Measurements from ENCODE around the gene LRG1. TPM values are rescaled to one million over a fixed set of nuclear protein-coding genes. Genes with fewer than 3 reads are reported as not detected.

Gene LRG1
- total and polyA plus RNA-seq, 9 of the 15 experiments (the other 6 are each of a cell fraction or from before 2014, with no cell fraction given), result 1.5 to 11.9 (median 8.7) TPM

GRCh38 chr19:4583961-4584669 lies 44.3 kb upstream of the LRG1 start (continued):
- no peak for TF ChIP-seq STAT6 (CRISPR knock-in tag; IDR thresholded peaks at IDR 0.05)
- TF ChIP-seq ZNF584 (CRISPR knock-in tag; IDR thresholded peaks at IDR 0.05; ENCODE audit: low read depth), result no peak
- TF ChIP-seq GABPB1 (CRISPR knock-in tag; IDR thresholded peaks at IDR 0.05), result no peak
- no peak for TF ChIP-seq NRF1 (conservative IDR thresholded peaks at IDR 0.05 in 1 of 2, IDR thresholded peaks at IDR 0.05 in 1 of 2)
- no peak for TF ChIP-seq ZNF140 (CRISPR knock-in tag; IDR thresholded peaks at IDR 0.05)
- TF ChIP-seq ZNF184 (CRISPR knock-in tag; IDR thresholded peaks at IDR 0.05), result no peak
- 0 out of 2 replicates have a peak, but pooled peaks have one; percentile 22 for TF ChIP-seq NBN (IDR thresholded peaks at IDR 0.05; ENCODE audit: low read depth)
- TF ChIP-seq ZNF354B (CRISPR knock-in tag; IDR thresholded peaks at IDR 0.05), result no peak
- no peak for TF ChIP-seq ZBTB1 (CRISPR knock-in tag; IDR thresholded peaks at IDR 0.05; ENCODE audit: borderline replicate concordance, low read depth)
- no peak for TF ChIP-seq BMI1 (IDR thresholded peaks at IDR 0.05; ENCODE audit: low read length)
- no peak for TF ChIP-seq MNT (conservative IDR thresholded peaks at IDR 0.05)
- no peak for TF ChIP-seq ZBTB12 (CRISPR knock-in tag; IDR thresholded peaks at IDR 0.05)
- TF ChIP-seq ZKSCAN1 (IDR thresholded peaks at IDR 0.05; ENCODE audit: low read depth, low read length), result no peak
- no peak for TF ChIP-seq ZNF12 (CRISPR knock-in tag; IDR thresholded peaks at IDR 0.05)
- TF ChIP-seq ZNF408 (CRISPR knock-in tag; IDR thresholded peaks at IDR 0.05; ENCODE audit: low read depth), result no peak
- TF ChIP-seq MTA1 (IDR thresholded peaks at IDR 0.05; ENCODE audit: borderline replicate concordance), result no peak
- TF ChIP-seq PHB2 (IDR thresholded peaks at IDR 0.05; ENCODE audit: low read depth), result no peak
- TF ChIP-seq ZNF79 (CRISPR knock-in tag; IDR thresholded peaks at IDR 0.05; ENCODE audit: low read depth), result no peak
- peak; percentile 23; the same call in 1 of the 2 replicates for TF ChIP-seq PHF8 (IDR thresholded peaks at IDR 0.05; ENCODE audit: borderline replicate concordance, low read length)
- no peak for TF ChIP-seq DEAF1 (CRISPR knock-in tag; IDR thresholded peaks at IDR 0.05)
- no peak for TF ChIP-seq ETV6 (IDR thresholded peaks at IDR 0.05; ENCODE audit: borderline replicate concordance in 1 of 2, low read depth in 2 of 2, low read length in 1 of 2)
- no peak for TF ChIP-seq ETV6 (CRISPR knock-in tag; IDR thresholded peaks at IDR 0.05; ENCODE audit: borderline replicate concordance)
- no peak for TF ChIP-seq SOX6 (IDR thresholded peaks at IDR 0.05)
